ENCODE data around the gene IL13.

GRCh38 chr5:132678735-132679134, 20.8 kb downstream of the IL13 start:
- TF ChIP-seq ZNF396 (CRISPR knock-in tag; IDR thresholded peaks at IDR 0.05; ENCODE audit: borderline replicate concordance) (no peak), FOXK1 (CRISPR knock-in tag; IDR thresholded peaks at IDR 0.05) (no peak), CTCF (IDR thresholded peaks at IDR 0.05) (no peak), TCF7 (CRISPR knock-in tag; IDR thresholded peaks at IDR 0.05; ENCODE audit: low read depth) (no peak), ZMAT4 (CRISPR knock-in tag; IDR thresholded peaks at IDR 0.05) (no peak), USF2 (CRISPR knock-in tag; IDR thresholded peaks at IDR 0.05) (no peak), ELF4 (CRISPR knock-in tag; IDR thresholded peaks at IDR 0.05; ENCODE audit: low read depth) (no peak), ZNF532 (CRISPR knock-in tag; IDR thresholded peaks at IDR 0.05; ENCODE audit: borderline replicate concordance) (no peak)

All from WTC11 (cell line).